A549 (cell line): ENCODE data around the gene GPRC6A. TPM values are rescaled to one million over a fixed set of nuclear protein-coding genes. Genes with fewer than 3 reads are reported as not detected.
"Not testable (repeated sequence)": the region's sequence is repeated elsewhere in the genome, so short reads cannot be mapped to it uniquely, and the experiment has no call there.

Experiments used
- ATAC-seq, 2 experiments: fragments of 200-7000 bp in 1 of 2; fragments of >200 bp in 1 of 2; cut with Nextera tagmentation in 1 of 2; cut with Tn5 transposase in 1 of 2; 3 replicates each; pipeline versions ENCODE4 v1.8.0 to v1.9.1; 2018 to 2020; ENCODE audit warnings: mild to moderate bottlenecking in 1 of 2, moderate library complexity in 1 of 2
- CTCF ChIA-PET: fragments of 300-600 bp; sonication (Branson Sonifier 250); formaldehyde crosslinking; extraction: SDS; loops from one replicate; lab custom pipeline; 2021; ENCODE audit warnings: antibody characterized with exemption, inconsistent platforms; lab: Yijun Ruan, JAX
- POLR2A ChIA-PET: fragments of 350-600 bp; formaldehyde crosslinking; extraction: SDS; loops from one replicate; lab custom pipeline; 2021; ENCODE audit warnings: antibody characterized with exemption, inconsistent platforms; lab: Yijun Ruan, JAX
- DNase-seq, 2 experiments: peaks; one replicate each; pipeline versions ENCODE4 v3.0.0 to v3.0.0-alpha.2; 2011 to 2016; ENCODE audit warnings: low read depth in 1 of 2, low spot score in 1 of 2
- FAIRE-seq: peaks from 2 replicates; lab custom pipeline; 2011; peaks lifted over from hg19 to GRCh38; lab: Jason Lieb, UNC
- H3K27ac ChIP-seq, 2 experiments: fragments of >200 bp; sonication (Bioruptor Twin); formaldehyde crosslinking; 3 replicates each; pipeline ENCODE4 v1.5.1; 2016 to 2017
- H3K4me1 ChIP-seq: fragments of >200 bp; sonication (Bioruptor Twin); formaldehyde crosslinking; 3 replicates; pipeline ENCODE4 v1.6.1; 2016
- H3K4me2 ChIP-seq: fragments of >200 bp; sonication (Bioruptor Twin); formaldehyde crosslinking; 3 replicates; pipeline ENCODE4 v1.6.1; 2016
- H3K4me3 ChIP-seq: fragments of >200 bp; sonication (Bioruptor Twin); formaldehyde crosslinking; 3 replicates; pipeline ENCODE4 v1.5.1; 2016
- H3K9me3 ChIP-seq: fragments of >200 bp; sonication (Bioruptor Twin); formaldehyde crosslinking; 3 replicates; pipeline ENCODE4 v1.6.1; 2016
- CBX8 ChIP-seq: fragments of 200-600 bp; sonication (generic); IDR thresholded peaks from 2 replicates; pipeline ENCODE4 v1.6.1; 2016
- EHMT2 ChIP-seq: fragments of 200-600 bp; sonication (generic); IDR thresholded peaks from 2 replicates; pipeline ENCODE4 v1.6.1; 2016; ENCODE audit warnings: antibody characterized with exemption, low read depth, mild to moderate bottlenecking, moderate library complexity
- HDAC2 ChIP-seq: fragments of 200-600 bp; sonication (generic); IDR thresholded peaks from 2 replicates; pipeline ENCODE4 v1.6.1; 2016
- HOXB5 ChIP-seq: fragments of 250-450 bp; sonication (Bioruptor Pico); IDR thresholded peaks from 2 replicates; pipeline ENCODE4 v1.5.0; 2020; ENCODE audit warnings: mild to moderate bottlenecking, moderate library complexity
- JUNB ChIP-seq: fragments of >200 bp; sonication (Bioruptor Twin); formaldehyde crosslinking; IDR thresholded peaks from 2 replicates; pipeline ENCODE4 v1.6.1; 2016
- MAFK ChIP-seq: fragments of 450-650 bp; IDR thresholded peaks from 2 replicates; pipeline ENCODE4 v1.6.1; 2014; ENCODE audit not compliant: partially characterized antibody
- MYC ChIP-seq: IDR thresholded peaks from 2 replicates; pipeline ENCODE4 v1.6.1; 2012; ENCODE audit warnings: mild to moderate bottlenecking, inconsistent platforms, low read length, improper control_type of control experiment, borderline replicate concordance
- NFE2L2 ChIP-seq: fragments of 150-350 bp; conservative IDR thresholded peaks from 2 replicates; pipeline ENCODE4 v1.6.1; 2014; ENCODE audit warnings: low read length
- SMC3 ChIP-seq: fragments of >200 bp; sonication (Bioruptor Twin); formaldehyde crosslinking; IDR thresholded peaks from 3 replicates; pipeline ENCODE4 v1.6.1; 2018; ENCODE audit warnings: inconsistent platforms
- WGBS: methylation state at CpG from one replicate; pipeline ENCODE4 v1.1.6; 2017; ENCODE audit errors: missing lambda C conversion rate; 5-methylcytosine and 5-hydroxymethylcytosine counted together
- polyA plus RNA-seq, 4 experiments: library from polyadenylated mRNA; depleted of rRNA in 3 of 4; stranded (reverse); fragments of >200 nt; fragmentation: RNase III in 1 of 4; extraction: RNeasy Plus Mini Kit Qiagen cat#74134 plus additional on column Dnase treatment in 1 of 4; gene quantifications; 2 replicates in 3 of 4; 3 replicates in 1 of 4; pipeline ENCODE4 v1.2.3, GENCODE V29; 2011 to 2017
- TF ChIP-seq, protein P1 (sequence below): fragments of 450-650 bp; IDR thresholded peaks from 2 replicates; pipeline ENCODE4 v1.6.1; 2014; ENCODE audit warnings: antibody characterized with exemption
- TF ChIP-seq, protein P2 (sequence below): fragments of >200 bp; sonication (Bioruptor Twin); formaldehyde crosslinking; IDR thresholded peaks from 3 replicates; pipeline ENCODE4 v1.6.1; 2016
- TF ChIP-seq, protein P3 (sequence below): fragments of >200 bp; sonication (Bioruptor Twin); formaldehyde crosslinking; IDR thresholded peaks from 2 replicates; pipeline ENCODE4 v1.6.1; 2016
- TF ChIP-seq, protein P4 (sequence below): fragments of 250-450 bp; sonication (Bioruptor Pico); IDR thresholded peaks from 2 replicates; pipeline ENCODE4 v1.5.0; 2020; ENCODE audit warnings: low read depth, mild to moderate bottlenecking, moderate library complexity

GPRC6A gene
- polyA plus RNA-seq, 2 of the 4 experiments (the other 2 are of a cell fraction): not detected

DNA sequence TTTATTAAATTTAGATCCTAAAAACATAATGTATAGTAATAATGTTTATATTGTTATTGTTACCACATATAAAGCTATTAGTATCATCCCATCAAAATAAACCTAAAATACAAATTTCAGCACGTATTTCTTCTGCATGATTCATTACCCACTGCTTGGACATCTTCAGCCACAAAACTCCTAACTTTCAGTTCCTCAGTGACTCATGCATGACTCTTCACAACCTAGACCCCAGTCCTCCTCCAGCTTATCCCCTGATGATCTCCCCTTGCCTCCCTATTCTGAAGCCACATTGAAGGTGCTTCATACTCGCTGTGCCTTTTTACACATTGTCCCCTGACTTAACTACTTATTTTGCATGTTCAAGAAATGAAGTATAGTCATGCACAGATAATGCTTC, 11.2 kb upstream of the GPRC6A start (continued):
- TF ChIP-seq, protein P1, sequence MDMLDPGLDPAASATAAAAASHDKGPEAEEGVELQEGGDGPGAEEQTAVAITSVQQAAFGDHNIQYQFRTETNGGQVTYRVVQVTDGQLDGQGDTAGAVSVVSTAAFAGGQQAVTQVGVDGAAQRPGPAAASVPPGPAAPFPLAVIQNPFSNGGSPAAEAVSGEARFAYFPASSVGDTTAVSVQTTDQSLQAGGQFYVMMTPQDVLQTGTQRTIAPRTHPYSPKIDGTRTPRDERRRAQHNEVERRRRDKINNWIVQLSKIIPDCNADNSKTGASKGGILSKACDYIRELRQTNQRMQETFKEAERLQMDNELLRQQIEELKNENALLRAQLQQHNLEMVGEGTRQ: no peak

DNA sequence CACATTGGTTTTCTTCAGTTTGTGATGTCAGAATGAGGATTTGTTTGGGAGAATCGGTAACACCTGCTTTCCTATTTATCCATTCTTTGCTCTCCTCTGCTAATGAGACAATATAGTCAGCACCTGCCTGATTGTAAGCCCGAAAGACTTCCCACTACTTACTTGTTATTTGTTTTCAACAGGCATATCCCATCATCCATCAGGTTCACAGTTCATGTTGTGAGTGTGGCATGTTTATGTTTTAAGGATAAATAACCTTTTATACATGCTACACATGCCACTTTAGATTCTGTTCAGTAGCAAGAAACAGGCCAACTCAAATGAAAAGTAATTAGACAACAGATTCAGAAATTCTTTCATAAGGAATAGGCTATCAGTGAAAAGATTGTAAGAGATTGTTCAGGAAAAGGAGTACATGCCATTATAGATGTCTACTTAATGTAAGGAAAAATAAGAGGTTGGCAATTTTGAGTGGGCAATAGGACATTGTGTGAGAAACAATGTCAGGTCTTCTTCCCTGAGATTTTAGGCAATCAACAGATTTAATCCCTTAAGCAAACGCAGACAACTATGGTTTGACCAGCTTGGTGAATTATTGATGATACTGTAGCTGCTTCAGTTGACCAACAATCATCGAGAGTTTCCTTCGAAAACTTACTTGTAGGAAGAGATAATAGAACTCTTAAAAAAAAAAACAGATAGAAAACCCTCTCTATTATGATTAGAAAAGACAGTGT, 7.9 kb upstream of the GPRC6A start:
- DNase-seq (no peak), FAIRE-seq (no peak), ATAC-seq (no peak)
- ChIA-PET POLR2A (no interaction called here), CTCF (no interaction called here)
- no peak for TF ChIP-seq MAFK
- TF ChIP-seq HDAC2: no peak
- TF ChIP-seq, protein P2, sequence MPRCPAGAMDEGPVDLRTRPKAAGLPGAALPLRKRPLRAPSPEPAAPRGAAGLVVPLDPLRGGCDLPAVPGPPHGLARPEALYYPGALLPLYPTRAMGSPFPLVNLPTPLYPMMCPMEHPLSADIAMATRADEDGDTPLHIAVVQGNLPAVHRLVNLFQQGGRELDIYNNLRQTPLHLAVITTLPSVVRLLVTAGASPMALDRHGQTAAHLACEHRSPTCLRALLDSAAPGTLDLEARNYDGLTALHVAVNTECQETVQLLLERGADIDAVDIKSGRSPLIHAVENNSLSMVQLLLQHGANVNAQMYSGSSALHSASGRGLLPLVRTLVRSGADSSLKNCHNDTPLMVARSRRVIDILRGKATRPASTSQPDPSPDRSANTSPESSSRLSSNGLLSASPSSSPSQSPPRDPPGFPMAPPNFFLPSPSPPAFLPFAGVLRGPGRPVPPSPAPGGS: no peak
- TF ChIP-seq, protein P3, sequence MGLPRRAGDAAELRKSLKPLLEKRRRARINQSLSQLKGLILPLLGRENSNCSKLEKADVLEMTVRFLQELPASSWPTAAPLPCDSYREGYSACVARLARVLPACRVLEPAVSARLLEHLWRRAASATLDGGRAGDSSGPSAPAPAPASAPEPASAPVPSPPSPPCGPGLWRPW: no peak
- TF ChIP-seq CBX8: no peak
- no peak for TF ChIP-seq HOXB5 (CRISPR knock-in tag)
- no peak for TF ChIP-seq SMC3
- no peak overlapping the region for H3K4me3 ChIP-seq
- no peaks in the 10 kb centered on the region for H3K4me1 ChIP-seq
- 44% methylated on average over 5 of the region's 5 CpGs for WGBS
- no peak overlapping the region for H3K27ac ChIP-seq
- H3K4me2 ChIP-seq: no peak overlapping the region
- H3K9me3 ChIP-seq: no peaks in the 10 kb centered on the region

DNA sequence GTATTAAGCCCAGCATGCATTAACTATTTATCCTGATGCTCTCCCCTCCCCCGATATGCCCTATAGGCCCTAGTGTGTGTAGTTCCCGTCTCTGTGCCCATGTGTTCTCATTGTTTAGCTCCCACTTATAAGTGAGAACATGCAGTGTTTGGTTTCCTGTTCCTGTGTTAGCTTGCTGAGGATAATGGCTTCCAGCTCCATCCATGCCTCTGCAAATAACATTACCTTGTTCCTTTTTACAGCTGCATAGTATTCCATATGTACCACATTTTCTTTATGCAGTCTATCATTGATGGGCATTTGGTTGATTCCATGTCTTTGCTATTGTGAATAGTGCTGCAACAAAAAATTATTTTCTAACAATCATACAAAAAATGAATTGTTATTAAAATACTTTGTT, 5.6 kb upstream of the GPRC6A start:
- ATAC-seq, H3K4me1 ChIP-seq, CTCF ChIA-PET, DNase-seq, FAIRE-seq, H3K4me2 ChIP-seq, POLR2A ChIA-PET, H3K27ac ChIP-seq, H3K4me3 ChIP-seq, H3K9me3 ChIP-seq: not testable (repeated sequence)
- WGBS: 67% methylated on average over 2 of the region's 2 CpGs

DNA sequence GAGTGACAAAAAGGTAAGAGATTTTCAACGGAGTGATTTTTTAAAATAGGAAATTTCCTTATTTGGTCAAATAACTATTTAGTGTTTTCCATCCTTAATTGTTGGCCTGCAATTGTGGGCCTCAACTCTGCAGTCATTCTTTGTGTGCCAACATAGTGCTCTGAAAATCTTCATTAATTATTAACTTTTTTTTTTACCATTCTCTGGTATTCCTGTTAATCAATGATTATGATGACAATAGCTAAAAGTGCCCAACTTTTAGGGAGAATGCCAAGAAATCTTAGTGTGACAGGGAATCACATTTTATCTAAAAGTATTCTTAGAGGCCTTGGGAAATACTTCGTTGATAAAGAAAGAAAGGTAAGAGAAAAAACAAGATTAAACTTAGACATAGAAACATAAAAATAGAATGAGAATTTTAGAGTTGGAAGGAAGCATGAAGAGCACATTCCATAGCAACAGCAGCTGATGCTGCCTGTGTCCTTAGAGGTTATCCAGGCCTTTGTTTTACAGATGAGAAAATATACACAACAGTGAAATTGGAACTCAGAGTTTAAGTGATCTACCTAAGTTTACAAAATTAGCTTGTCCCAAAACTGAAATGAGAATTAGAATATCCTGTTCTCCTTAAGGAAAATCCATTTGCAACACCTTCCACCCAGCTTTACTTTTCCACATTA, 1.2 kb downstream of the GPRC6A start:
- TF ChIP-seq NFE2L2 (no peak), EHMT2 (no peak), MYC (no peak), HOXB5 (CRISPR knock-in tag) (no peak), JUNB (no peak)
- TF ChIP-seq, protein P4, sequence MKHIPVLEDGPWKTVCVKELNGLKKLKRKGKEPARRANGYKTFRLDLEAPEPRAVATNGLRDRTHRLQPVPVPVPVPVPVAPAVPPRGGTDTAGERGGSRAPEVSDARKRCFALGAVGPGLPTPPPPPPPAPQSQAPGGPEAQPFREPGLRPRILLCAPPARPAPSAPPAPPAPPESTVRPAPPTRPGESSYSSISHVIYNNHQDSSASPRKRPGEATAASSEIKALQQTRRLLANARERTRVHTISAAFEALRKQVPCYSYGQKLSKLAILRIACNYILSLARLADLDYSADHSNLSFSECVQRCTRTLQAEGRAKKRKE (CRISPR knock-in tag): no peak
- 48% methylated on average over 2 of the region's 2 CpGs for WGBS
- no peak for ATAC-seq
- H3K9me3 ChIP-seq: no peaks in the 10 kb centered on the region
- H3K27ac ChIP-seq: no peak overlapping the region
- no peak for DNase-seq
- H3K4me3 ChIP-seq: no peak overlapping the region
- CTCF ChIA-PET: no interaction called here
- POLR2A ChIA-PET: no interaction called here
- no peaks in the 10 kb centered on the region for H3K4me1 ChIP-seq
- no peak for FAIRE-seq
- no peak overlapping the region for H3K4me2 ChIP-seq

DNA sequence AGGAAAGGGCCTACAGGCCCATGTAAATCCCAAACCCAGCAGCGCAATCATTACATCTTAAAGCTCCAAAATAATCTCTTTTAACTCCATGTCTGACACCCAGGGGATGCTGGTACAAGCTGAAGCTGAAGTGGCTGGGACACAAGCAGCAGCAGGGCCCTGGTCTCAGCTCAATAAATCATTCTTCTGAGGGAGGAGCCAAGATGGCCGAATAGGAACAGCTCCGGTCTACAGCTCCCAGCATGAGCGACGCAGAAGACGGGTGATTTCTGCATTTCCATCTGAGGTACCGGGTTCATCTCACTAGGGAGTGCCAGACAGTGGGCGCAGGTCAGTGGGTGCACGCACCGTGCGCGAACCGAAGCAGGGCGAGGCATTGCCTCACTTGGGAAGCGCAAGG, 12.5 kb downstream of the GPRC6A start:
- FAIRE-seq, H3K4me1 ChIP-seq, H3K4me2 ChIP-seq, H3K9me3 ChIP-seq, H3K27ac ChIP-seq, DNase-seq, CTCF ChIA-PET, POLR2A ChIA-PET, H3K4me3 ChIP-seq, ATAC-seq: not testable (repeated sequence)
- 87% methylated on average over 10 of the region's 15 CpGs for WGBS
